OCI-LY3 (cell line): Measurements from ENCODE around the gene LCE1C.

Experiments
- EZH2phosphoT487 ChIP-seq: fragments of 200-600 bp; shearing (Covaris generic); IDR thresholded peaks from 2 replicates; pipeline ENCODE4 v1.6.1; 2018; ENCODE audit warnings: antibody characterized with exemption, mixed run types, low read depth
- TF ChIP-seq, protein P1 (sequence below): fragments of 200-600, 300-600 bp; sonication (generic); IDR thresholded peaks from 2 replicates; pipeline ENCODE4 v1.5.1; 2014; ENCODE audit warnings: antibody characterized with exemption, low read length, low read depth

DNA sequence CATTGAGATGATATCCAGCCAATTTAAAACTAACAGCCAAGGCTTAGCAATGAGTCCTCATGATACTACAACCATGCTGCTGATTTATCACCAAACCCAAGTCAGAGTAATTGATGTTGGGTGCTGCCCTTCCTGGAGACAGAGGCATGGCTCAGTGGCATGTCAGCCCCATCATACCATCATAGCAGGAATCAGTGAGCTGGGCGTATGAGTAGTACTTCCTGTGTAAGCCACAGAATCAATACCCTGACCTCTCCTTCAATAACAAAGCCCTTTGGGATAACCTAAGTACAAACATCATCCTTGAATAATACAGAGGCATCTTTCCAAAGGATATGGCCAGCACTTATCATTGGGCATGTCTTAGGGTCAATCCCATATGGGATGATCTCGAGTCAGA, 23.4 kb downstream of the LCE1C start:
- TF ChIP-seq, protein P1, sequence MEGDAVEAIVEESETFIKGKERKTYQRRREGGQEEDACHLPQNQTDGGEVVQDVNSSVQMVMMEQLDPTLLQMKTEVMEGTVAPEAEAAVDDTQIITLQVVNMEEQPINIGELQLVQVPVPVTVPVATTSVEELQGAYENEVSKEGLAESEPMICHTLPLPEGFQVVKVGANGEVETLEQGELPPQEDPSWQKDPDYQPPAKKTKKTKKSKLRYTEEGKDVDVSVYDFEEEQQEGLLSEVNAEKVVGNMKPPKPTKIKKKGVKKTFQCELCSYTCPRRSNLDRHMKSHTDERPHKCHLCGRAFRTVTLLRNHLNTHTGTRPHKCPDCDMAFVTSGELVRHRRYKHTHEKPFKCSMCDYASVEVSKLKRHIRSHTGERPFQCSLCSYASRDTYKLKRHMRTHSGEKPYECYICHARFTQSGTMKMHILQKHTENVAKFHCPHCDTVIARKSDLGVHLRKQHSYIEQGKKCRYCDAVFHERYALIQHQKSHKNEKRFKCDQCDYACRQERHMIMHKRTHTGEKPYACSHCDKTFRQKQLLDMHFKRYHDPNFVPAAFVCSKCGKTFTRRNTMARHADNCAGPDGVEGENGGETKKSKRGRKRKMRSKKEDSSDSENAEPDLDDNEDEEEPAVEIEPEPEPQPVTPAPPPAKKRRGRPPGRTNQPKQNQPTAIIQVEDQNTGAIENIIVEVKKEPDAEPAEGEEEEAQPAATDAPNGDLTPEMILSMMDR: no peak
- TF ChIP-seq EZH2phosphoT487: no peak
